ENCODE data around the gene SMURF1. TPM values are rescaled to one million over a fixed set of nuclear protein-coding genes. Genes with fewer than 3 reads are reported as not detected.
A peak's percentile ranks its signal among the peaks of the same experiment; 100 is the strongest.

SMURF1 gene
- total RNA-seq, 6 donors from 2014 or later: 33.0 to 54.4 (median 45.9) TPM

DNA sequence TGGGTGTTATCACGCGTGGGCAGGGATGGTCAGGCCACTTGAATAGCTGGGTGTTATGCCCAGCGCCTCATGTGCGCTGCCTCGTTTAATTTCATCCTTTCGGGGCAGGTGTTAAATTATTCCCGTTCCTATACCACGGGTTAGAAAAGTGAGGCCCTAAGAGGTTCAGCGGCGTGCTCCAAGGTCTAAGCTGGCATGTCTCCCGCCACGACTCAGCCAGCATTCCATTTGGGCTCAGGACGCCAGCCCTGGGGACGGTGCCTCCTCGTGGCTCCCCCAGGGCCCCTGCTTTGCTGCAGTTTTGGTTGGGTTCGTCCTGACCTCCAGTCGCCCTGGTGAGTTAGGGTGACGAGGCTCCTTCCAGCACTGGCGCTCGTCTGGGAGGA is 141.1 kb downstream of the SMURF1 start:
- peaks cover 21 to 88% (median 62%) of the 10 kb centered on the region in 4 donors for H3K36me3 ChIP-seq
- H3K9me3 ChIP-seq: no peaks in the 10 kb centered on the region
- TF ChIP-seq POLR2AphosphoS5 (IDR thresholded peaks at IDR 0.05) (no peak), CTCF (IDR thresholded peaks at IDR 0.05) (no peak), EP300 (IDR thresholded peaks at IDR 0.05) (no peak), POLR2A (IDR thresholded peaks at IDR 0.05) (no peak)
- peaks cover 0 to 14% (median 4%) of the 10 kb centered on the region in 4 donors for H3K4me1 ChIP-seq
- H3K27me3 ChIP-seq: no peaks in the 10 kb centered on the region
- no peak for DNase-seq
- no peak overlapping the region for H3K4me3 ChIP-seq
- no peak for ATAC-seq (ENCODE audit: low FRiP score in 2 of 2)
- peak overlapping the region; percentile 60 to 69 (median 66) for H3K27ac ChIP-seq
- 85 to 91% methylated on average over 17 to 20 of the region's 20 CpGs for WGBS, 2 donors

GRCh38 chr7:99002148-99002826 is 141.6 kb downstream of the SMURF1 start:
- Histone ChIP-seq H3K27me3 (no peaks in the 10 kb centered on the region), H3K27ac (peak overlapping the region in 3 of 4 donors; percentile 60 to 69 (median 67)), H3K36me3 (peaks cover 21 to 86% (median 61%) of the 10 kb centered on the region in 4 donors), H3K4me3 (no peak overlapping the region), H3K4me1 (peaks cover 0 to 14% (median 4%) of the 10 kb centered on the region in 4 donors), H3K9me3 (no peaks in the 10 kb centered on the region)
- DNase-seq: peak in 1 of 2 donors; percentile 35
- WGBS, 2 donors: 73 to 90% methylated on average over 12 of the region's 12 CpGs
- ATAC-seq (ENCODE audit: low FRiP score in 2 of 2): peak in 1 of 2 donors; percentile 32
- no peak for TF ChIP-seq CTCF (IDR thresholded peaks at IDR 0.05)
- no peak for TF ChIP-seq POLR2A (IDR thresholded peaks at IDR 0.05)

DNA sequence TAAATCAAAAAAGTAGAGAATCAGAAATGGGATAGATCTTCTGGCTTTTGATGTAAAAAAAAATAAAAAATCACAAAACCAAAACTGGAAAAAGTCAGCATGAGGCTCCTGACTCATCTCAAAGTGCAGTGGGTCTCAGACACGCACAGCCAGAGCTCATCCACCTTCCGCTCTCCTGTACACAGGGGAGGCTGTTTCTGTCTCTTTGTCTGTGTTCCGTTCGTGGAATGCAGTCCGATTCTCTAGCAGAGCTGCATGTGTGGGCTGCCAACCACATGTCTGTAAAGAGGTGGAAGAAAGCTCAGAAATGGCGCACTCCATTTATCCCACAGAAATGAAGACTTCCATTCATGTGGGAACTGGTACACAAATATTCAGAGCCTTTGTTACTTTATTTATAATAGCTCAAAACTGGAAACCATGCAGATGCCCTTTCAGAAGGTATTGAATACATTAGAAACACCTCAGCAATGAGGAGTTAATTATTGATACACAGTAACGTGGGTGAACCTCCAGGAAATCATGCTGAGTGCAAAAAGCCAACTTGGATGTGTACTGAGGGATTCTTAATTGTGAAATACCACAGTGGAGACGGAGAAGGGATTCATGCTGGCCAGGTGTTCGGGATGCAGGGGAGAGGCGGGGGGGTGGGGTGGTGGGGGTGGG is 142.3 kb downstream of the SMURF1 start:
- H3K36me3 ChIP-seq: peaks cover 20 to 86% (median 55%) of the 10 kb centered on the region in 4 donors
- H3K9me3 ChIP-seq: no peaks in the 10 kb centered on the region
- H3K27ac ChIP-seq: peak overlapping the region in 1 of 4 donors; percentile 69
- WGBS, 2 donors: 84 to 92% methylated on average over 10 of the region's 10 CpGs
- TF ChIP-seq CTCF (IDR thresholded peaks at IDR 0.05) (no peak), POLR2AphosphoS5 (IDR thresholded peaks at IDR 0.05) (no peak), POLR2A (IDR thresholded peaks at IDR 0.05) (no peak), EP300 (IDR thresholded peaks at IDR 0.05) (no peak)
- H3K4me1 ChIP-seq: peaks cover 0 to 14% (median 4%) of the 10 kb centered on the region in 4 donors
- H3K27me3 ChIP-seq: no peaks in the 10 kb centered on the region
- H3K4me3 ChIP-seq: no peak overlapping the region
- ATAC-seq (ENCODE audit: low FRiP score in 2 of 2): no peak
- no peak for DNase-seq

DNA sequence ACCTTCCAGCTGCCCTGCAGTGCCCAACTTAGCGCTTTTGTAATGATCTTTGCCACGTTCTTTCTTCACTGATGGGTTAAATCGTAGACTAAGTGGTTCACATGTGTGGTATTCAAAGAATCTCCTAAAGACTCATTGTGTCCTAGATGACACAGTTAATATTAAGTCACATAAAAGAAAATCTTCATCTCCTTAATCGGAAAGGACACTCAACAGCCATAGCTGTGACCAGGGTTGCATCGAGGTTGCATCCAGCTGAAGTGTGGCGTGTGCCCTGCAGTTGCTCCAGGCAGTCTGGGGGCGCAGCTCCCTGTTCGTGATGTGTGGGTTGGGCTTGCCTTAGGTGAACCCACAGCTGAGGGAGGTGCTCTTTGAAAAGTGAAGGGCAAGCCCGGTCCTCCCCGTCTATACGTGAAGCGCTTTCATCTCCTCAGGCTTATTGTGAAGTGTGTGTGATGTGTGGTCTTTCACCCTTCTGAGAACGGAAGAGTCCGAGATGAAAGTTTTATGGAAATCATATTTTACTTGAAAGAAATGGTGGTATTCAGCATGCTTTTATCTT is 142.9 kb downstream of the SMURF1 start:
- TF ChIP-seq POLR2A (IDR thresholded peaks at IDR 0.05) (no peak), POLR2AphosphoS5 (IDR thresholded peaks at IDR 0.05) (no peak)
- no peak for ATAC-seq (ENCODE audit: low FRiP score in 2 of 2)
- Histone ChIP-seq H3K4me3 (no peak overlapping the region), H3K27me3 (no peaks in the 10 kb centered on the region), H3K36me3 (peaks cover 20 to 86% (median 54%) of the 10 kb centered on the region in 4 donors), H3K9me3 (no peaks in the 10 kb centered on the region), H3K27ac (no peak overlapping the region), H3K4me1 (peaks cover 0 to 14% (median 4%) of the 10 kb centered on the region in 4 donors)
- DNase-seq: no peak
- 90 to 93% methylated on average over 14 of the region's 14 CpGs for WGBS, 2 donors

DNA sequence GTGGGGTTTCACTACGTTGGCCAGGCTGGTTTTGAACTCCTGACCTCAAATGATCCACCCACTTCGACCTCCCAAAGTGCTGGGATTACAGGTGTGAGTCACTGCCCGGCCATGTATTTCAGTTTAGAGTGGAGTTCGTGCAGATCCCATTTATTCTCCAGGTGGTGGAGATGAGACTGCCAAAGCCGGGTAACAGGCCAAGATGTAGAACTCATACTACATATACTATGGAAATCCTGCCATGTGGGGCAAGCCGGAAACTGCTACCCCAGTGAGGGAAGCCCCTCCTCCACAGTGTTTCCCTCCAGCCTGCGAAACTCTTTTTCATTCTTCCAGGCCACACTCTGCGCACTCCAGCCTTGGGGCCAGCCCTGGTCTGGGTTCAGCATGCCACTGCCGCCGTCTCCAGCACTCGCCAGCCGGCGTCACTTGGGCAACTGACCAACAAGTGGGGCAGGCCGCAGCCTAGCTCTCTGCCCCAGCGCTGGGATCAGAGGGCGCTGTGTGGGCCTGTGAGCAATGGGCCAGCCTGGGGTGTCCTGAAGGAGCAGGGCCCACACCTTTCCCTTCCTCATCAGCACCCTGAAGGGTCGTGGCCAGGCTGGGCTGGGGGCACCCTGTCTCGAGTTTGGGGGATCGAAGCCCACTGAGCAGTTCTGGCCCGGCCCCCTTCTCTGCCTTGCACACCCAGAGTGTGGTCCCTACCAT is 143.6 kb downstream of the SMURF1 start:
- DNase-seq: no peak
- no peak for TF ChIP-seq EP300 (IDR thresholded peaks at IDR 0.05)
- TF ChIP-seq POLR2A (IDR thresholded peaks at IDR 0.05): no peak
- no peak for TF ChIP-seq CTCF (IDR thresholded peaks at IDR 0.05)
- TF ChIP-seq POLR2AphosphoS5 (IDR thresholded peaks at IDR 0.05): no peak
- Histone ChIP-seq H3K4me3 (no peak overlapping the region), H3K36me3 (peaks cover 20 to 86% (median 54%) of the 10 kb centered on the region in 4 donors), H3K27me3 (no peaks in the 10 kb centered on the region), H3K27ac (no peak overlapping the region), H3K4me1 (peaks cover 0 to 14% (median 4%) of the 10 kb centered on the region in 4 donors), H3K9me3 (no peaks in the 10 kb centered on the region)
- no peak for ATAC-seq (ENCODE audit: low FRiP score in 2 of 2)
- 94% methylated on average over 9 to 20 of the region's 20 CpGs for WGBS, 2 donors
